HG02884 (cell line): ENCODE measurements around the gene SCRN1.
A peak's percentile ranks its signal among the peaks of the same experiment; 100 is the strongest.
"Not testable (repeated sequence)": the region's sequence is repeated elsewhere in the genome, so short reads cannot be mapped to it uniquely, and the experiment has no call there.

Experiments
- ATAC-seq: cut with Tn5 transposase; IDR thresholded peaks from one replicate; pipeline ENCODE4 v1.9.1; 2021; ENCODE audit warnings: mild to moderate bottlenecking, moderate library complexity; ENCODE audit not compliant: unreplicated experiment

SCRN1 gene

GRCh38 chr7:29970158-29970557 lies 19.4 kb downstream of the SCRN1 start:
- ATAC-seq: no peak

GRCh38 chr7:29969738-29970137 lies 19.9 kb downstream of the SCRN1 start:
- no peak for ATAC-seq

DNA sequence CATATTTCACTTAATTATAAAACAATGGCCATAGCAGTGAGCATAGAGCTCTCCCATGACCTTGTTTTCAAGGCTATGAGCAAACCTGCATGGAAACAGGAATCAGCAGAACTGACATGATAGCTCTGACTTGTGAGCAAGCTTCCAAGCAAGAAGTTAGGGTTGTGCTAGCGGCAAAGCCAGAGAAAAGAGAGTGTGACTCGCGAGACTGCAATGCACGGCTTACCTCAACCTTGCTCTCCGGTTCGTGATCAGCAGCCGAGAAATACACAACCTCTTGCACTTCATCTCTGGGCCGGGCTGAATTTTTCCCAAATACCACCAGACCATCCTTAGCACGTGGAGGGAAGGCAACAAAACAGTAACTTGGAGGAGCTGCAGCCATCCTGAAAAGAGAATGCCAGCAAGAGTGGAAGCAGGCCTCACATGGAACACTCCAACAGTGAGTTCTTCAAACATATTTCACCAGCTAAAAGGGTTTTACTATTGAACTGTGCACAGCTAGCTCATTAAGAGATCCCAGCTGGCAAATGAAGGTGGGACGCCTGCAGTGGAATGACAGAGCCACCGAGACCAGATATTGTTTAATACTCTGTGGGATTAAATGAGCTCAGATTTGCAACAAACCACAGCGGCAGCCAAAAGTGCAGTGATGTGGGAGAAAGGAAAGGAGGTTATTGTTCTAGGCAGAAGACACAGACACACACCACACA lies 20.8 kb downstream of the SCRN1 start:
- ATAC-seq: no peak

GRCh38 chr7:29965030-29965429 lies 24.6 kb downstream of the SCRN1 start:
- ATAC-seq: no peak

DNA sequence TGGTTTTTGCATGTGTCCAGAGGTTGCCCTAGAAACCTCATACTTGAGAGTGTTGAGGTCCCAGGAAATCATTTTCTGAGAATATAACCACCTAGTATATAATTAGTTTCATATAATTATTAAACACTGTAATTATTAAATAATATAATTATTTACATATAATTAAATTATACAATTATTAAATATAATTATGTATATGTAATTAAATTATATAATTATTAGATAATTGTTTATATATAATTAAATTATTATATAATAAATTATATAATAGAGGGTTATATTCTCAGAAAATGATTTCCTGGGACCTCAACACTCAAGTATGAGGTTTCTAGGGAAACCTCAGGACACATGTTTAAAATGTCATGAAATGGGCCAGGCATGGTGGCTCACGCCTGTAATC lies 27.6 kb downstream of the SCRN1 start:
- no peak for ATAC-seq

DNA sequence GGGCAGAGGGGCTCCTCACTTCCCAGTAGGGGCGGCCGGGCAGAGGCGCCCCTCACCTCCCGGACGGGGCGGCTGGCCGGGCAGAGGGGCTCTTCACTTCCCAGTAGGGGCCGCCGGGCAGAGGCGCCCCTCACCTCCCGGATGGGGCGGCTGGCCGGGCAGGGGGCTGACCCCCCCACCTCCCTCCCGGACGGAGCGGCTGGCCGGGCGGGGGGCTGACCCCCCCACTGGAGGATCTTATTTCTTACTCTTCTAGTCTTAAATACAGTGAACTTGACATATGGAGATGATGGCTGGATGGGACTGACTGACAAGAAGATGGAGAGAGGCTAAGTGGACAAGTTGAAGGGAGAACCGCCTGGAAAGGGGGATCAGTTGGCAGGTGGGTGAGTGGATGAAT lies 28.0 kb downstream of the SCRN1 start:
- not testable (repeated sequence) for ATAC-seq

DNA sequence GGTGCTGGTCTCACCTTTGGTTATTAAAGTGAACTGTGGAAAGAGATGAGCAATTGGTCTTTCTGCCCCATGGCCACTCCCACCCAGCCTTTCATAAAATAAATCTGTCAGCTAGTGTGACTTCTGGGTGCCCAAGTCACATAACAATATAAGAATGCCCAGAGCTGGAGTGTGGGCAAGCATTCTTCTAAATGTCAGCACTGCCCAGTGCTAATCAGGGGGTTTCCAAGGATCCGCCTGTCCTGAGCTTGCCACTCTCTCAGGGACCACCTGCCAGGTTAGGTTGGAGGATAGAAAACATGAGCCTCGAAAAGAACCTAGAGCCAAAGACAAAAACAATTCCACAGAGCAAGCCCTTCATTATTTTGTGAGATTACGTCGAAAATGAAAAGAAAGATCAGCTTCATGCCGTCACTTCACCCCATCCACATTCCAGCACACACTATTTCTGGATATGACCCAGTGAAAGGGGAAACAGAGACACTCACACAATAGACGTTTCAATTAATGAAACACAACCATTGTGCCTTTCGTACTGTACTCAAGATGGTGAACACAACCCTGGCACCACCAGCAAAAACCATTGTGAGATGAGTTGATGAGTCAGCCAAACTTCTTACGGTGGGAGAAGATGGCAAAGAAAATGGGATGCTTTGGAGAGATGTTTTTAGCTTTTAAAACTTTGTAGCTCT lies 30.8 kb downstream of the SCRN1 start:
- ATAC-seq: no peak

DNA sequence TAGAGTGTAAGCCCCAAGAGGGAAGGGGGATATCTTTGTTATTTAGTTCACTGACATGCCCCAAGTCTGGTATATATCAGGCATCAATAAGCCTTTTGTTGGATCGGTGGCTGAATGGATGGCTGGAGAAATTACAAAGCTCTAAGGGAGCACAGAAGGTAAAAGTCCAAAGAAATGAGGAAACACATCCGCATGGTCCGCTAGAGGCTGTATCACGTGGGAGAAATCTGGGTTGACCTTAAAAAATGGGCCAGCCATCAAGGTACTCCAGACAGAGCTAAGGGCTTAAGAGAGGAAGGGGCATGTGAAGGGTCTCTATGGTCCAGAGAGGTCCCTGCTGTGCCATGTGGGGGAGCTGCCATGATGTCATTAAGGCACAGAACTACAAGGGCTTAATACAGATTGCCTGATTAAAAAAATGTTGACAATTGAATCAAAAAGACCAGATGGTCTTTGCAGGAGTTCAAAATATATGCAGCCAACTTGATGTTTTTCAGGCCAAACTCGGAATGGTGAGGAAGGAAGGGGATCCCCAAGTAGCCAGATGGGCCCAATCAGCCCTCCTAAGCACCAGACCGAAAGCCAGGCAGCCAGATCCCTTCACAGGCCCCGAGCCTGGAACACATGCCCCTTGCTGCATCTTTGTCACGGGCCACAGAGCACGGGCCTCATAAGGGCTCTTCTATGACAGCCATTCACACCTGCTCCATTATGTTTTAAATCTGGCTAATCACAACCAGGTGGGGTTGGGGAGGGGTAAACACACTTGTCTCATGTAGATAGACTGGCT lies 31.9 kb downstream of the SCRN1 start:
- no peak for ATAC-seq

DNA sequence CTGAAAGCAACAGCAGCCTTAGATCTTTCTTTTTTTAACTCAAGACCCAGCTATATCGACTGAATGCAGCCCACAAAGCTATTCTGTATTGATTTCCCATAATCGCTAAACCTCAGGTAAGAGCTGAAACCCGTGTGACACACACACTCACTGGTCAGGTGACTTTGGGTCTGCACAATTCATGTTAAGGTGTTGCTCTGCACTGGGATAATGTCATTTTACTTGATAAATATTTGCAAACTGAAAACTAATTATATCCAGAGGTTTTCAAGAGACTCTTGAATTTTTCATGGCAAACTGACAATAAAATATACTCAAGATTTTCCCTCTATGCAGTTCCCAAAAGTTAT lies 33.1 kb downstream of the SCRN1 start:
- peak; percentile 23 for ATAC-seq

DNA sequence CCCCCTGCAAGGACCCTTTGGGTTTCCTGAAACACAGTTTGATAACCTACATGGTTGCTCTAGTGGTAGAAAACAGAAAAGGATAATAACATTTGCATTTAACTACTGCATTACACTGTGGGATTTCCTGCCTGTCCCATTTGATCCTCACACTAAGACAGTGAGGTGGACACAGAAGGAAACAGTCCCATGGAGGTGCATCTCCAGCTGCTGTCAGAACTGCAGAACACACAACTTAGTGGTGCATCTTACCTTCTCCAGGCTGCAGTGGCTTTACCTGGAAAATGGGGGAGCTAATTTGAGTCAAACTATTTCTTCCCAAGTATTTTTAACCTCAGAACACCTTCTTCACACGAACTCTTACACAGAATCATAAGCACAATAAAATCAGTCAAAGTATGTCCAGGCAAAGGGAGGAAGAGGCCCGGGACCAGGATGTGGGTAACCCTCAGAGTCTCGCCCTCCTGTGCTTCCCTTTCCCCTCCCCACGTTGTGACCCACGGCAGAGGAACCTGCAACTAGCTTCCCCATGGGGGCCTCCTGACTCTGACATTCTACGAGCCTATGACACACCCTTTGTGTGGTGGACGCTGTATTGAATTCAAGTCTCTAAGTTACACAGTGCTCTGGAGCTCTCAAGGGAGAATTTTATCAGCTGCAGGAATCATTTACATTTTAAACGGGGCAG lies 33.7 kb downstream of the SCRN1 start:
- ATAC-seq: peak; percentile 65

DNA sequence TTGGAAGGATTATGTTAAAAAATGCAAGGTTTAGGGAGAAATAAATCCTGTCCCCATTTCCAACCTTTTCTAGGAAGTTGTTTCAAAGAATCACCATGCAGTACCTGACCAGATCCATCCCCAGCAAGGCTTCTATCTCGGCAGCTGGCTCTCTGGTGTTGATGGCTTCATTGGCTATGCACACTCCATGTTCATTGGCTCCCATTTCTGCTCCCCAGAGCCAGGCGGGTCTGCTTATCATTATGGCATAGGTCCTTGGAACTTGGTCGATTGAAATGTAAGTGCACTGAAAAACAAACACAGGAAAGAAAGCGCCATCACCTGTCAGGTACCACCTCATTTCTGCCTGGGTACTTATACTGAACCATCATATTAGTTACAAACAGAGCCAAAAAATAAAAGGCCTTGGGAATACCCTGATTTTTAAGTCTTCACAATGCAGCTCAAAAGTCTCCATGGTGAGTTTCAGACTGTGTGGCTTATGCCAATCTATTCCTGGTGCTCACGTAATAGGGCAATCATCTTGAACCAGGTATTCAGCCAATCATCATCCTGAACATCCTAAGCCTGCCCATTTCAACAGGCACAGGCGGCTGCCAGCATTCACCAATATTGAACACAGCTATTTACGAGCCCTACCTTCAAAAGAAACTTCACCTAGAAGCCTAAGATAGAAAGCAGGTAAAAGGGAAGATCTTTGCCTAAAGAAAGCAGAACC lies 34.4 kb downstream of the SCRN1 start:
- no peak for ATAC-seq

DNA sequence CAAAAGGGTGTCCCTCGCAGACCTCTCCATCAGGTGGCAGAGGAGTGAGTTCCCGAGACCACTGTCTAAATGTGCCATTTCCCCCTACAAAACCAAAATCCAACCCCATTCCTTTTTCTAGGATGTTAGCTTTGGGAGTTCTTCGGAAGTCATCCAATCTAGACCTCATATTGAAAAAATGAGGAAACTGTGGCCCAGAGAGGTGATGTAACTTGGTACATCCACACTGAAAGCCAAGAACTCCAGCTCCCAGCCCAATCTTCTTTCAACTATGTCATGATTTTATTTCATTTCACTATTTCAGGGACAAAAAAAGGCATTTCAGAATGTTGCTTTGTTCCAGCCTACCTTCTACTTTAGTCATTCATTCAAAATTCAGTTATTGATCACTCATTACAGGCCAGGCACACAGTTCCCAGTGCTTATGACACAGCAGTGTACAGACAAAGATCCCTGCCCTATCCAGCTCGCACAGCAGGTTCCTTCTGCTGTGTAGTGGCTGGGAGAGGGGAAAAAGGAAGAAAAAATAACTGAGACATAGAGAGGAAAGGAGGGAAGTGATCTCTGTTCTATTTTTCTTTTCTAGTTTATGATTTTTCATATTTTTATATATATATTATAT lies 35.8 kb downstream of the SCRN1 start:
- ATAC-seq: no peak

GRCh38 chr7:29951206-29951605 lies 38.4 kb downstream of the SCRN1 start:
- ATAC-seq: no peak

- ATAC-seq: no peak
These were observed 39.1 kb downstream of the SCRN1 start for GRCh38 chr7:29950480-29950879.

GRCh38 chr7:29948587-29948986 lies 41.0 kb downstream of the SCRN1 start:
- ATAC-seq: no peak

DNA sequence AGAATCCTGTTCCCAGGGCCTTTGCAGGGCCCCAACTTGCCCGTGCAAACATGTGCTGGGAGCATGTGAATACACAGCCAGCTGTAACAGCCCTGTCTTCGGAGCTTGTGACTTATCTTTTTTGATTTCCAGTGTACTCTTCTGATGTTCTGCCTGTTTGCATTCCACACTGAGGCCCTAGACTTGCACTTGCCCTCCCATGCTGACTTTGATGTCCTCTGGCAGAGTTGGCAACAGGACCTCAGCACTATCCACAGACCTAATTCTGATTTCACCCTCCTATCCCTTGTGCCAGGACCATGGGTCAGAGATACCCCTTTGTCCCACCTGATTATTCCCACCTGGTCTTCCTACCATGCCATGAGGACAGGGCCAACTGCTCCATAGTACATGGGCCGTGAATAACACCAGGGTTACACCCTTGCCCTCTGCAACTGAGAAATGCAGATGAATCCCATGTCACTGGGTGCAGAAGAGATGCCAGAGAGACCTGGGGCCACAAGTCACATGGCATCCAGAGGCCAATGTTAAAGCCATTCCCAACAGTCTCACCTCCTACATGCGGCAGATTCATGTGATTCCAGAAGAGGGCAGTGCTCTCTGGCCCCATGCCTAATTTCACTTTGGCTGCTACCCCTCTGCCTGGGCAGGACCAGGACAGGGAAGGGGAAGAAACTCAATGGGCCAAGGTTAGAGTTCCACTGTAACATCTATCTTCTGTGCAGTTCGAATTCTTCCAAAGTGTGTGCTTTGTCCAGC lies 43.0 kb downstream of the SCRN1 start:
- no peak for ATAC-seq

DNA sequence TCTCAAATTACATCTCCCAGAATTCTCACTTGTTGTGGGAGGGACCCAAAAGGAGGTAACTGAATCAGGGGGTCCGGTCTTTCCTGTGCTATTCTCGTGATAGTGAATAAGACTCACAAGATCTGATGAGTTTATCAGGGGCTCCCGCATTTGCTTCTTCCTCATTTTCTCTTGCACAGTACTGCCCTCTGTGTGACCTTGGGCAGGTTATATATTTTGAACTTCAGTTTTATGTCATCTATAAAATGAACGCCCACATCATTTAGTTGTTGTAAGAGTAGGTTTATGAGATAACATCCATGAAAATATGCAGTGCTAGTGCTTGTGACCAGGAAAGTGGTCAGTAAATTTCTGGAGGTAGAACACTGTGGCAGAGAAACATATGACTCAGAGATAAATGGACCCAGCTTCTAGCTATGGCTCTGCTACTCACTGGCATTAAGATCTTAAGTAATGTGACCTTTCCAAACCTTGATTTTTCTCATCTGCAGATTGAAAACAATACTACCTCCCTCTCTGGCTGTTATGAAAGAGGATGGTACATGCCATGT lies 44.3 kb downstream of the SCRN1 start:
- ATAC-seq: no peak

- ATAC-seq: no peak
These were observed 49.4 kb downstream of the SCRN1 start for GRCh38 chr7:29940199-29940598.

DNA sequence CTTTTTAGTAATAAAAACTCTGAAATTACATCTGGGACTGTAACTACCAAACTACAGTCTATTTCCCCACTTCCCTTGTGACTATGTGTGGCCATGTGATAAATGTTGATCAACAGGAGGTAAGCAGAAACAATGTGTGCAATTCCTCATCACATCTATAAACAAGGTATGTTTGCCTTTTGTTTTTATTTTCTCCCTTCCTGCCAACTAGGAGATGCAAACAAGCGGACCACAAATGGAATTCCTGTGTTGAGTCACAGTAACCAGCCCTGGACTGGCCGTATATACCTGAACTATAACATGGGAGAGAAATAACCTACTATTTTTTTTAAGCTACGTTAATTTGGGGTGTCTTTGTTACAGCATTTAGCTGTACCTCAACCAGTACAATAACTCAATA lies 52.5 kb downstream of the SCRN1 start:
- ATAC-seq: no peak
